Measurements from ENCODE around the gene CDC25C. TPM values are rescaled to one million over a fixed set of nuclear protein-coding genes. Genes with fewer than 3 reads are reported as not detected.
"Not testable (repeated sequence)": the region's sequence is repeated elsewhere in the genome, so short reads cannot be mapped to it uniquely, and the experiment has no call there.

Gene CDC25C
- total RNA-seq, 1 donor from 2014 or later = 10.5 TPM

DNA sequence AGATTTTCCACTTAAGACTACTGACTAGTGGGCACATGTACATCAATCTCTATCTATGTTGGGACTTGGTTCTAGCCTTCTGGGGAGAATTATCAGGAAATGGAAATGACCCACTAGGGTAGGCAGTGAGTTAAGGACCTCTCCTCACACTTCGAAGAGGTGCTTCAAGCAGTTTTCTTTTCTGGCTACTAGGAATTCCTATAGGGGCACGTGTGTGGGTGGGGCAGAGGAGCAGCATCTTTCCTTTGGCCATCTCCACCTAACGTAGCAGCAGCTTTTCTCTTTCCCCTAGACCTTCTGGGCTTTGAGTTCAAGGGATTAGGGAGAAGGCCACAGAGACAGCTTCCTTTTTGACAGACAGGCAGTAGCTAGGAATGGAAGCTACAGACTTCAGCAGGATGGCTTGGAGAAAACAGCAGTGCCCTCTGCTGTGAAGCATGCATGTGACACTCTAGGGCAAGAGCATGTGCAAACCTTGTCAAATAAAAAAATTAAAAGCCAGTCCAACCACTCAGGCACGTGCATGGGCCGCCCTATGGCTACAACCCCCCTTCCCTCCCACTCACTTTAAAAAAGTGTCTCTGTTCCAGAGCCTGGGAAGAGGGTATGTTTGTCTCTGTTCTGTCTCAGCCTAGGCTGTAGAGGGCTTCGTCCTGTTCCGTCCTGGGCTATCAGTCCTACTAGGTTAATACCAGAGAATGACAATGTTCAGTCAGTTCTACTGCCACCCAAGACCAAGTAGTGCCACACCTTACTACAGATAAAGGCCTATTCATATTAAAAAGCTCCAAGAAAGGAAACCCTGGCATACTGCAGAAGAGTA, 48.5 kb downstream of the CDC25C start:
- intact Hi-C loops (cut with micrococcal nuclease) = loop anchor here (1.0 kb wide), 1 partner anchor 103 kb away; no protein-coding TSS in a partner anchor

DNA sequence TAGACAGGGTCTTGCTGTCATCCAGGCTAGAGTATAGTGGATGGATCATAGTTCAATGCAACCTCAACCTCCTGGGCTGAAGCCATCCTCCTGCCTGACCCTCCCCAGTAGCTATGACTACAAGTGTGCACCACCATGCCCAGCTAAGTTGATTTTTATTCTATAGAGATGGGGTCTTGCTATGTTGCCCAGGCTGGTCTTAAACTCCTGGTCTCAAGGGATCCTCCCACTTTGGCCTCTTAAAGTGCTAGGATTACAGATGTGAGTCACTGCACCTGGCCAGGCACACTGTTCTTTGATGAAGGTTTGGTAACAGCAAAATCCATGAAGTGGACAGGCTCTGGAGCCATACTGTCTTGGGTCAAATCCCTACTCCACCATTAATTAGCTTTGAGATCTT, 50.7 kb downstream of the CDC25C start:
- intact Hi-C loops (cut with micrococcal nuclease) = no loop called here

DNA sequence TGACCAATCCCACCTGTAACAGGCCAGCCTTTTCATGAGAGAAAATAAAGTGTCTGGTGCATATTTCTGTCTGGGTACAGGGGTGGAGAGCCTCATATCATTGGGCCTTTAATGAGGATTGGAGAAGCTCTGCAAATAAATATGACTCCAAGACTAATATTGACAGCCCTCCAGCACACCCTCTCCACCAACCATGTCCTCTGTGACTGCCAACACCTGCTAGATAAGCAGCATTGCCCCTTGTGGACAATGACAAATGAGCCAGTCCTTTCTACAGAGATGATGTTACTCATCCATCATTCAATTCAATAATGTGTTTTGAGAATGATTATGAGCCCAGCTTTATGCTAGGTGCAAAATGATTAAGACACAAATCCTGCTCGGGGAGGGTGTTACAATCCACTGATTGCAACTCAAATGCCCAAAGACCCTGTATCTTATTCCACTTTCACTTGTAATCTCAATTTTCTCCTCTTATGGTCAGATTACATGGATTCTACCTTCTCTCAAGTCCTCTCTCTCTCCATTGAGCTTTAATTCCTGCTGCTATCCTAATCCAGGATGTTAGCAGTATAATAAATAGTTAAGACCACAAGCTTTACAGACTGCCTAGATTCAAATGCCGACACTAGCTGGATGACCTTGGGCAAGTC, 55.1 kb downstream of the CDC25C start:
- intact Hi-C loops (cut with micrococcal nuclease) = no loop called here

DNA sequence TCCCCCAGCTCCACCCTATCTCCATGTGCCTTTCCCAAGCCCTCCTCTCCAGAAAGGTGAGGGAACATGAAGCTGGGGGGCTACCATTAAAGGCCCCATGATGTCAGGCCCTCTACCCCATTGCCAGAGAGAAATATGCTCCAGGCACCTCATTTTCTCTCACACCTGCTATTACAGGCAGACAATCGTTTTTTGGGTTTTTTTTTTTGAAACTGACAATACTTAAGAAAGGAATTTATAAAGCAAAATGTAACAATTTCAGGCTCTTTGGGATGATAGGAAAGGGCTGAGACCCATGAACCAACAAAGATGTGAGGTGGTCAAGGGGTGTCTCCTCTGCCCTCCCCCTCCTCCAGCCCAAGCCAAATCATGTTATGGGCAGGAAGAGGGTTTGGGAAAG, 55.7 kb downstream of the CDC25C start:
- intact Hi-C loops (cut with micrococcal nuclease) = no loop called here

GRCh38 chr5:138275379-138275782, 56.2 kb downstream of the CDC25C start:
- intact Hi-C loops (cut with micrococcal nuclease) = no loop called here

- intact Hi-C loops (cut with micrococcal nuclease) = no loop called here
Observed at GRCh38 chr5:138274189-138274853, 57.3 kb downstream of the CDC25C start, which contains the start of gene GFRA3. Gene GFRA3 (minus strand): TSS chr5:138274621. CDS start chr5:138274424, 197 bp downstream.

- intact Hi-C loops (cut with micrococcal nuclease) = no loop called here
Observed at GRCh38 chr5:138273834-138274188, 57.8 kb downstream of the CDC25C start.

DNA sequence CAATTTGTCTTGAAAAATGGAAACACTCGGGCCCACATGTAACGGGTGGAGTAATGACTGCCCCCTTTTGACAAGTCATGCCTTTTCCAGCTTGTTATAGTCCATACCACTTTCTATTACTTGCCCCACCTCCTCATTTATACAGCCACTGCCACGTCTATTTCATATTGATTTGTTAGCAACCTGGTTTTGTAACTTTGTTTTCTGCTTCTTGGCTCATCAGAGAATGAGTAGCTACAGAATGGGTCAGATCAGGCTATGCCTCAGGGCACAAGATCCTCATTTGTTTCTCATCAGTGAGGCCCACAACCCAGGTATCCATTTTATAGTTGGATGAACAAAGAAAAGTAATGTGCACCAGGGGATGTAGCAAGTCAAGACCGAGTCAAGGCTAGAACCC, 58.9 kb downstream of the CDC25C start:
- intact Hi-C loops (cut with micrococcal nuclease) = no loop called here

- intact Hi-C loops (cut with micrococcal nuclease) = no loop called here
Observed at GRCh38 chr5:138271281-138271680, 60.3 kb downstream of the CDC25C start.

GRCh38 chr5:138264183-138264582, 67.4 kb downstream of the CDC25C start:
- intact Hi-C loops (cut with micrococcal nuclease) = no loop called here

- intact Hi-C loops (cut with micrococcal nuclease) = no loop called here
Observed at GRCh38 chr5:138263581-138263980, 68.0 kb downstream of the CDC25C start.

GRCh38 chr5:138258704-138259292, 72.8 kb downstream of the CDC25C start:
- intact Hi-C loops (cut with micrococcal nuclease) = no loop called here

- intact Hi-C loops (cut with micrococcal nuclease) = no loop called here
Observed at GRCh38 chr5:138257583-138257982, 74.0 kb downstream of the CDC25C start.

- intact Hi-C loops (cut with micrococcal nuclease) = no loop called here
Observed at GRCh38 chr5:138252944-138253343, 78.7 kb downstream of the CDC25C start.

DNA sequence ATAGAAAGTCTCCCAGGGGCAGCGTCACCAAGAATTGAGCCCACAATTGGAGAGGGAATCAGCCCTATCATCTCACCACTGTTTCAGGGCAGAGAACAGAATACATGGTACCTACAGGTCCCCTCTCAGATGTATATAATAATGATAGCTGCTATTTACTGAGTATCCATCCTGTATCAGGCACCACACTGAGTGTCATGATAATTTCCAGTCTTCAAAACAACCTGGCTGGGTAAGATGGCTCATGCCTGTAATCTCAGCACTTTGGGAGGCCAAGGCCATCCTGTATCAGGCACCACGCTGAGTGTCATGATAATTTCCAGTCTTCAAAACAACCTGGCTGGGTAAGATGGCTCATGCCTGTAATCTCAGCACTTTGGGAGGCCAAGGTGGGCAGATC, 83.8 kb downstream of the CDC25C start:
- intact Hi-C loops (cut with micrococcal nuclease) = not testable (repeated sequence)

DNA sequence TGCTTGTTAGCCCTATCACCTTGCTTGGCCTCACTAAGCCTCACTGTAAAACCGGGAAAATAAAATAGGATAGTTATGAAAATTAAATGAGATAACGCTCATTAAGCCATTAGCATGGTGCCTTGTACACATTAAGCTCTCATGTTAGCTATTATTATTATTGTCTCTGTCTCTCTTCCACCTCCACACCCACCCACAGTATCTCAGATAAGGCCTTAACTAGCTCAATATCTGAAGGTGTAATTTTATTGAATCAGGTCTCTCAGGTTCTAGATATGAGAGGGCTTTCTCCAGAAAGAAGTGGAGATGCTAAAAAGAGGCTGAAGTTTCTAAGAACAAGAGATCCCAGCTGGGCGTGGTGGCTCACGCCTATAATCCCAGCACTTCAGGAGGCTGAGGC, 84.8 kb downstream of the CDC25C start:
- intact Hi-C loops (cut with micrococcal nuclease) = no loop called here

GRCh38 chr5:138246334-138246733, 85.3 kb downstream of the CDC25C start:
- intact Hi-C loops (cut with micrococcal nuclease) = no loop called here

DNA sequence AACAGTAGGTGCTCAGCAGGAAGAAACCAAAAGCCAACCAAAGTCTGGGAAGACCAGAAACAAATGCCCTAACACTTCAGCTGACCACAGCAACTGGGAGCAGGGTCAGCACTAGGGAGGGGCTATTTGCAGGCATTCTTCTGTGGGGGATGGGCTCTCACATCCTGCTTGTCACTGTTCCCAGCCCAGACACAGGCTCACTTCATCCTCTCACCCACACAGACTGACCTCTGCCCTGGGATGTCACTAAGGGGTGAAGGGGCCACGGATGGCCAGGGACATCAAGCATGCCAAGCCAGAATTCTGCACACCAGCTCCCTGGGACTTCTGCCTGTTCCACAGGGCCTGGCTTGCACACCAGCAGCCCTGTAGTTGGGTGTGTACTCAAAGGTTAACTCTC, 85.9 kb downstream of the CDC25C start:
- intact Hi-C loops (cut with micrococcal nuclease) = no loop called here

- intact Hi-C loops (cut with micrococcal nuclease) = no loop called here
Observed at GRCh38 chr5:138243794-138244193, 87.8 kb downstream of the CDC25C start.

DNA sequence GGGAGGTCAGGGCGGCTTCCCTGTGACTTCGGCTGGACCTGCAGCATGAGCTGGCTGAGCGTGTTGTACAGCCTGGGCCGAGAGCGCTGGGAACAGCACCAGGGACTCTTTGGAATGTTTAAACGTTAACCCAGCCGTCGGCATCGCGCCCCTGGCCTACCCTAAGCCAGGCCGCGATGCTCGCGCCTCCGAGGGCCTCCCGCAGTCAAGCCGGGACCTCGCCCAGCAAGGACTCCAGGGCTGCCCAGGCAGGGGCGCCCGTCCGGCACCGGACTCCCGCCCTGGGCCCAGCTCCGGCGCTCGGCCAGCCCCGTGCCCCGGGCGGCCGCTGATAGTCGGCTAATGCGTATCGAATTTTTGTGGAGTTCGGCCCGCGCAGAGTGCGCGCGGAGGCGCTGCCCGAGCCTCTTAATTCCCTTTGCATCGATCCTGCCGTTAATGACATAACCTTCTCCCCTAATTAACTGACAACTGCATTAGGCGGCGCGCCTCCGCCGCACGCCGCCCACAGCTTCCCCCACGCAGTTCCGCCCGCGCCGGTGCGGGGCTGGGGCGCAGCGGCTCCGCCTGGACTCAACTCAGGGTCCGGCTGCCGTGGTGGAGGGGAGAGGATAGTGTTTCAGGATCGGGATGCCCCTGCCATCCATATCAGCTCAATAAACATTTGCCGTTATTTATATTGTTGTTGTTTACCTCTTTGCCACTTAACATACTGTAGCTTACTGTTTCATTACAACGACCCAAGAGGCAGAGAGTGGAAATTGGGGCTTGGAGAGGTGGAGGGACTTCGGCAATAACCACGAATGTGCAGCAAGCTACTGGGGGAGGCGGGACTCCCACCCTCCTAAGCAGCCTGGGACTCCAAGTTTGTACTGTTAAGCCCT, 89.7 kb downstream of the CDC25C start:
- intact Hi-C loops (cut with micrococcal nuclease) = no loop called here
